ENCODE measurements around the gene IRF1. TPM values are rescaled to one million over a fixed set of nuclear protein-coding genes. Genes with fewer than 3 reads are reported as not detected.

Gene IRF1
- total RNA-seq, 1 experiment from 2014 or later = 5.7 TPM

DNA sequence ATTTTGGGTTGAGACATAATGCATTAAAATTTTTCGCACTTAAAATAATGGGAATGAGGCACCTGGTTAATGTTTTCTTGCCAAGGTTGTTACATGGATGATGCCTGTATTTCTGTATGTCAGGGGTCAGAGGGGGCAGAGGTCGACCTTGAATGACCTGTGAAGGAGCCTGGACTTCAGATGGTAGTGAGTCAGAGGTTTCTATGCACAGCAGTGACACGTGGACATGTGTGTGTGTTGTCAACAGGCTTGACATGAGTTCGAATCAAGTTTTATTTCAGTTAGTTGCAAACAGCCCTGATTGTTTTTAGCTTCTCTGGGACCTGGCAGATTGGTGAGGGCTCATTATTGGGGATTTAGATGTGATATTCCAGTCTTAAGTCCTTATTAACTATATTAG, 49.1 kb upstream of the IRF1 start:
- peaks cover 15% of the 10 kb centered on the region for H3K27me3 ChIP-seq (replicated peaks; ENCODE audit: insufficient read depth, low read depth, low read length, poor library complexity)
- POLR2A ChIA-PET (ENCODE audit: low non-redundant PET) = interaction anchor here (0.7 kb wide), 1 partner anchor 17 kb away, joined by 3 read pairs; the partner anchor contains the start of gene RAD50
- H3K4me3 ChIP-seq (ENCODE audit: low read depth, low read length, poor library complexity, severe bottlenecking) = no peak overlapping the region
- no TSS peak for BruUV-seq (replicated peaks)
- no peaks in the 10 kb centered on the region for H3K9me3 ChIP-seq (ENCODE audit: low read depth, low read length, poor library complexity, severe bottlenecking)
- DNase-seq (ENCODE audit: low spot score) = no peak
- intact Hi-C loops (cut with micrococcal nuclease; ENCODE audit: unreplicated experiment) = no loop called here
- CTCF ChIA-PET = no interaction called here
- H3K36me3 ChIP-seq (ENCODE audit: insufficient read depth, low read length, poor library complexity, severe bottlenecking) = no peaks in the 10 kb centered on the region
- no peak for TF ChIP-seq EZH2 (IDR thresholded peaks at IDR 0.05; ENCODE audit: borderline replicate concordance, low read depth, low read length, poor library complexity, severe bottlenecking)
- TF ChIP-seq, protein P1, sequence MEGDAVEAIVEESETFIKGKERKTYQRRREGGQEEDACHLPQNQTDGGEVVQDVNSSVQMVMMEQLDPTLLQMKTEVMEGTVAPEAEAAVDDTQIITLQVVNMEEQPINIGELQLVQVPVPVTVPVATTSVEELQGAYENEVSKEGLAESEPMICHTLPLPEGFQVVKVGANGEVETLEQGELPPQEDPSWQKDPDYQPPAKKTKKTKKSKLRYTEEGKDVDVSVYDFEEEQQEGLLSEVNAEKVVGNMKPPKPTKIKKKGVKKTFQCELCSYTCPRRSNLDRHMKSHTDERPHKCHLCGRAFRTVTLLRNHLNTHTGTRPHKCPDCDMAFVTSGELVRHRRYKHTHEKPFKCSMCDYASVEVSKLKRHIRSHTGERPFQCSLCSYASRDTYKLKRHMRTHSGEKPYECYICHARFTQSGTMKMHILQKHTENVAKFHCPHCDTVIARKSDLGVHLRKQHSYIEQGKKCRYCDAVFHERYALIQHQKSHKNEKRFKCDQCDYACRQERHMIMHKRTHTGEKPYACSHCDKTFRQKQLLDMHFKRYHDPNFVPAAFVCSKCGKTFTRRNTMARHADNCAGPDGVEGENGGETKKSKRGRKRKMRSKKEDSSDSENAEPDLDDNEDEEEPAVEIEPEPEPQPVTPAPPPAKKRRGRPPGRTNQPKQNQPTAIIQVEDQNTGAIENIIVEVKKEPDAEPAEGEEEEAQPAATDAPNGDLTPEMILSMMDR (conservative IDR thresholded peaks at IDR 0.05; ENCODE audit: low read depth, low read length) = no peak
- no peak overlapping the region for H3K27ac ChIP-seq (ENCODE audit: low read depth, low read length, poor library complexity, severe bottlenecking)
- H3K4me1 ChIP-seq (ENCODE audit: insufficient read depth, low read length, poor library complexity, severe bottlenecking) = no peaks in the 10 kb centered on the region

DNA sequence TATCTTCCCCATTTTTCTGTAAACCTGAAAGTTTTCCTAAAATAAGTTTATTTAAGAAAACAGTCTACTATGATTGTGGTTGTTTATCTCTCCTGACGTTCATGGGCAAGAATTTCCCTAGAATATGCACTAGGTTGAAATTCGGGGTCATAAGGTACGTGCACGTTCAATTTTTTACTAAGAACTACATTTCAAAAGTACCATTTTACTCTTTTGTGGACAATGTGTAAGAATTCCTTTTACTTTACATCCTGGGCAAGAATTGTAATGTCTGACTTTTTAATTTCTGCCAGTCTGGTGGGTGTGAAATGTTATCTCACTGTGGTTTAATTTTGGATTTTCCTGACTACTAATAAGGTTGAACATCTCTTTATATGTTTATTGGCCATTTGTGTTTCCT, 40.4 kb upstream of the IRF1 start:
- DNase-seq (ENCODE audit: low spot score) = no peak
- intact Hi-C loops (cut with micrococcal nuclease; ENCODE audit: unreplicated experiment) = no loop called here
- POLR2A ChIA-PET (ENCODE audit: low non-redundant PET) = no interaction called here
- no peak overlapping the region for H3K4me3 ChIP-seq (ENCODE audit: low read depth, low read length, poor library complexity, severe bottlenecking)
- H3K4me1 ChIP-seq (ENCODE audit: insufficient read depth, low read length, poor library complexity, severe bottlenecking) = no peaks in the 10 kb centered on the region
- TF ChIP-seq, protein P1 (conservative IDR thresholded peaks at IDR 0.05; ENCODE audit: low read depth, low read length) = no peak
- no peak for TF ChIP-seq EZH2 (IDR thresholded peaks at IDR 0.05; ENCODE audit: borderline replicate concordance, low read depth, low read length, poor library complexity, severe bottlenecking)
- BruUV-seq (replicated peaks) = no TSS peak
- peaks cover 25% of the 10 kb centered on the region for H3K27me3 ChIP-seq (replicated peaks; ENCODE audit: insufficient read depth, low read depth, low read length, poor library complexity)
- H3K27ac ChIP-seq (ENCODE audit: low read depth, low read length, poor library complexity, severe bottlenecking) = no peak overlapping the region
- H3K9me3 ChIP-seq (ENCODE audit: low read depth, low read length, poor library complexity, severe bottlenecking) = no peaks in the 10 kb centered on the region
- CTCF ChIA-PET = no interaction called here
- H3K36me3 ChIP-seq (ENCODE audit: insufficient read depth, low read length, poor library complexity, severe bottlenecking) = no peaks in the 10 kb centered on the region

DNA sequence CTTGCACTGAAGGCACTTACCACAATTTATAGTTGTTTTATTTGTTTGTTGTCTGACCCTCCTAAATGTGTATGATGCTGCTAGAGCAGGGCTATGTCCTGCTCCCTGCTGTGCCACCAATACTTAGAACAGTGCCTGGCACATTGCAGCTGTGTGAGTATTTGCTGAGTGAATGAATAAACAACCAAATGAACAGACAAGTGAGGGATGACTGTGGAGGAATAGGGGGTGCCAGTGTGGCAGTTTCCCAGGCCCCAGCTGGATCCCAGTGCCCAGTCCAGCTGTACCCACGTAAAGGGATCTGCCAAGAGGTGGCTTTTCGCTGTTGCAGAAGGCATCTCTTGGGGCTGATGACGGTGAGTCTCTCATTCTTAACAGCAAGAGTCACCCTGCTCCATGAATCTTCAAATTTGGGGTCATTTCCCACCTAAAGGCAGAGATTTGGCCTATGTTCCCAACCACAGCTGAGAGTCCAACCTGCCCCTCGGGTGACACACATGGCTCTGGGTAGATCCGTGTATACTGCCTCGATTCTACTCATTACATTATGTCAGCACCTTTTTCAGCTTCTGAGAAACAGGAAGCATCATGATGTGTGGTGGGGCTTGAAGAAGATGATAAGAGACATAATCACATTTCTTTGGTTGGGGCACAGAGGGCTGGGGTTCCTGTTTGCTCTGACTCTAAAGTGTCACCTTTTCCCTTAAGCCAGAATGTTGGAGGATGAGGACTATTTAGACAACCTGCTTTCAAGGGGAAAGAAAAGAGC, 38.5 kb upstream of the IRF1 start:
- intact Hi-C loops (cut with micrococcal nuclease; ENCODE audit: unreplicated experiment) = loop anchor here (10.0 kb wide), 1 partner anchor 336 kb away; the partner anchor contains the start of genes GDF9 and UQCRQ
- CTCF ChIA-PET = no interaction called here
- H3K9me3 ChIP-seq (ENCODE audit: low read depth, low read length, poor library complexity, severe bottlenecking) = no peaks in the 10 kb centered on the region
- no peak for TF ChIP-seq EZH2 (IDR thresholded peaks at IDR 0.05; ENCODE audit: borderline replicate concordance, low read depth, low read length, poor library complexity, severe bottlenecking)
- TF ChIP-seq, protein P1 (conservative IDR thresholded peaks at IDR 0.05; ENCODE audit: low read depth, low read length) = no peak
- no peaks in the 10 kb centered on the region for H3K4me1 ChIP-seq (ENCODE audit: insufficient read depth, low read length, poor library complexity, severe bottlenecking)
- no TSS peak for BruUV-seq (replicated peaks)
- peaks cover 7% of the 10 kb centered on the region for H3K27me3 ChIP-seq (replicated peaks; ENCODE audit: insufficient read depth, low read depth, low read length, poor library complexity)
- no peak overlapping the region for H3K4me3 ChIP-seq (ENCODE audit: low read depth, low read length, poor library complexity, severe bottlenecking)
- POLR2A ChIA-PET (ENCODE audit: low non-redundant PET) = no interaction called here
- no peak for DNase-seq (ENCODE audit: low spot score)
- H3K27ac ChIP-seq (ENCODE audit: low read depth, low read length, poor library complexity, severe bottlenecking) = no peak overlapping the region
- H3K36me3 ChIP-seq (ENCODE audit: insufficient read depth, low read length, poor library complexity, severe bottlenecking) = no peaks in the 10 kb centered on the region

Measured in A673 (cell line).